OCI-LY7 (cell line): ENCODE measurements around the gene CCNL1. TPM values are rescaled to one million over a fixed set of nuclear protein-coding genes. Genes with fewer than 3 reads are reported as not detected.

ENCODE experiments used
- BruUV-seq: library from RNA; stranded (reverse); fragments of 400-500 nt; replicated peaks from 2 replicates; lab custom pipeline; 2021; lab: Mats Ljungman, UMichigan
- CTCF ChIA-PET: fragments of 300-600 bp; sonication (Branson Sonifier 250); formaldehyde crosslinking; loops from one replicate; lab custom pipeline; 2022; ENCODE audit warnings: antibody characterized with exemption; ENCODE audit not compliant: unreplicated experiment; lab: Charles Lee
- POLR2A ChIA-PET: fragments of 300-600 bp; sonication (Branson Sonifier 250); formaldehyde crosslinking; loops from one replicate; lab custom pipeline; 2022; ENCODE audit warnings: antibody characterized with exemption; lab: Charles Lee
- DNase-seq: peaks from one replicate; pipeline ENCODE4 v3.0.0-alpha.2; 2015; ENCODE audit warnings: low spot score
- H2AFZ ChIP-seq: fragments of 200-600 bp; sonication (generic), shearing (Covaris generic); 2 replicates; pipeline ENCODE4 v1.6.1; 2014; ENCODE audit warnings: mild to moderate bottlenecking, antibody characterized with exemption, low read length, moderate library complexity
- H3K27ac ChIP-seq: fragments of 200-600 bp; sonication (generic); 2 replicates; pipeline ENCODE4 v1.5.1; 2014; ENCODE audit warnings: mixed run types, low read depth, mild to moderate bottlenecking, moderate library complexity, low read length, inconsistent platforms; ENCODE audit not compliant: poor library complexity, severe bottlenecking
- H3K36me3 ChIP-seq: fragments of 200-600 bp; sonication (generic); 2 replicates; pipeline ENCODE4 v1.6.1; 2014; ENCODE audit warnings: mild to moderate bottlenecking, antibody characterized with exemption, low read length, moderate library complexity, mixed read lengths; ENCODE audit not compliant: insufficient read depth
- H3K4me1 ChIP-seq: fragments of 200-600 bp; sonication (generic); 2 replicates; pipeline ENCODE4 v1.5.1; 2014; ENCODE audit warnings: mild to moderate bottlenecking, low read length; ENCODE audit not compliant: insufficient read depth, poor library complexity, severe bottlenecking
- H3K4me2 ChIP-seq: fragments of 200-600 bp; sonication (generic); 2 replicates; pipeline ENCODE4 v1.6.1; 2014; ENCODE audit warnings: mild to moderate bottlenecking, low read length
- H3K4me3 ChIP-seq: fragments of 200-600 bp; sonication (generic); 2 replicates; pipeline ENCODE4 v1.5.1; 2014; ENCODE audit warnings: mild to moderate bottlenecking, low read depth, low read length; ENCODE audit not compliant: poor library complexity, severe bottlenecking
- H3K79me2 ChIP-seq: fragments of 200-600 bp; sonication (generic); 2 replicates; pipeline ENCODE4 v1.6.1; 2016; ENCODE audit warnings: low read depth, mild to moderate bottlenecking, low read length, moderate library complexity, mixed read lengths; ENCODE audit not compliant: insufficient read depth
- H3K9me2 ChIP-seq: fragments of 200-600 bp; sonication (generic); 2 replicates; pipeline ENCODE4 v1.6.1; 2016; ENCODE audit warnings: mild to moderate bottlenecking, low read length, mixed read lengths; ENCODE audit not compliant: insufficient read depth
- H3K9me3 ChIP-seq: fragments of 200-600 bp; sonication (generic); 2 replicates; pipeline ENCODE4 v1.6.1; 2014; ENCODE audit warnings: mild to moderate bottlenecking, mixed run types, low read length, mixed read lengths
- H4K20me1 ChIP-seq: fragments of 200-600 bp; sonication (generic); 2 replicates; pipeline ENCODE4 v1.6.1; 2014; ENCODE audit warnings: mild to moderate bottlenecking, antibody characterized with exemption, low read length, moderate library complexity, mixed read lengths; ENCODE audit not compliant: insufficient read depth
- CTCF ChIP-seq: fragments of 200-600 bp; sonication (generic); conservative IDR thresholded peaks from 2 replicates; pipeline ENCODE4 v1.5.1; 2014; ENCODE audit warnings: mild to moderate bottlenecking, antibody characterized with exemption, low read length, moderate library complexity, mixed read lengths
- EZH2phosphoT487 ChIP-seq: fragments of 200-600 bp; sonication (generic); IDR thresholded peaks from 2 replicates; pipeline ENCODE4 v1.6.1; 2018; ENCODE audit warnings: low read depth, borderline replicate concordance, mild to moderate bottlenecking, mixed run types, antibody characterized with exemption, low read length, moderate library complexity, mixed read lengths
- intact Hi-C: fragments of 100-400 bp; cut with micrococcal nuclease; formaldehyde crosslinking; loops from one replicate; pipeline ENCODE4 v1.10.0; 2022; ENCODE audit not compliant: unreplicated experiment
- total RNA-seq, 2 experiments: library from RNA; depleted of rRNA in 1 of 2; stranded (reverse); fragments of >200 nt in 1 of 2; shearing (Covaris generic) in 1 of 2; gene quantifications; 2 replicates each; pipeline ENCODE4 v1.2.3, GENCODE V29; 2014 to 2022

CCNL1 gene
- total RNA-seq, 2 experiments from 2014 or later, result 158 to 280 TPM

GRCh38 chr3:157188391-157188790 lies 28.4 kb upstream of the CCNL1 start:
- DNase-seq, result no peak
- H3K9me3 ChIP-seq, result peaks cover 9% of the 10 kb centered on the region
- no peak overlapping the region for H3K27ac ChIP-seq
- no peaks in the 10 kb centered on the region; the same call in 1 of the 2 replicates for H3K36me3 ChIP-seq
- no TSS peak for BruUV-seq
- no peak overlapping the region for H3K4me2 ChIP-seq
- ChIA-PET CTCF (no interaction called here), POLR2A (interaction anchor here (1.3 kb wide), 1 partner anchor 41 kb away, joined by 3 read pairs; no protein-coding TSS in a partner anchor)
- H3K9me2 ChIP-seq, result no peaks in the 10 kb centered on the region
- H3K4me1 ChIP-seq, result no peaks in the 10 kb centered on the region
- no peaks in the 10 kb centered on the region for H4K20me1 ChIP-seq
- no peaks in the 10 kb centered on the region for H3K79me2 ChIP-seq
- H3K4me3 ChIP-seq, result no peak overlapping the region
- no peak overlapping the region for H2AFZ ChIP-seq
- TF ChIP-seq CTCF (no peak), EZH2phosphoT487 (no peak)
- intact Hi-C loops, result no loop called here

- H3K9me2 ChIP-seq, result no peaks in the 10 kb centered on the region
- intact Hi-C loops, result no loop called here
- ChIA-PET CTCF (no interaction called here), POLR2A (no interaction called here)
- BruUV-seq, result no TSS peak
- no peak overlapping the region for H3K4me2 ChIP-seq
- no peak overlapping the region for H2AFZ ChIP-seq
- H3K4me3 ChIP-seq, result no peak overlapping the region
- H4K20me1 ChIP-seq, result no peaks in the 10 kb centered on the region
- H3K4me1 ChIP-seq, result no peaks in the 10 kb centered on the region
- peaks cover 3% of the 10 kb centered on the region; the same call in 1 of the 2 replicates for H3K36me3 ChIP-seq
- no peak for DNase-seq
- peaks cover 9% of the 10 kb centered on the region; the same call in 1 of the 2 replicates for H3K9me3 ChIP-seq
- TF ChIP-seq EZH2phosphoT487, result no peak
- no peak for TF ChIP-seq CTCF
- no peaks in the 10 kb centered on the region for H3K79me2 ChIP-seq
- no peak overlapping the region for H3K27ac ChIP-seq
Observed at GRCh38 chr3:157182879-157183278, 22.9 kb upstream of the CCNL1 start.

- Histone ChIP-seq H3K79me2 (peaks cover 22% of the 10 kb centered on the region; the same call in 1 of the 2 replicates), H3K27ac (no peak overlapping the region), H3K36me3 (peaks cover 12% of the 10 kb centered on the region; the same call in 1 of the 2 replicates), H3K4me1 (peaks cover 7% of the 10 kb centered on the region), H3K9me2 (no peaks in the 10 kb centered on the region), H2AFZ (no peak overlapping the region), H3K4me2 (no peak overlapping the region), H3K9me3 (peaks cover 8% of the 10 kb centered on the region; the same call in 1 of the 2 replicates), H3K4me3 (no peak overlapping the region), H4K20me1 (no peaks in the 10 kb centered on the region)
- DNase-seq, result no peak
- intact Hi-C loops, result no loop called here
- no peak for TF ChIP-seq EZH2phosphoT487
- TF ChIP-seq CTCF, result no peak
- BruUV-seq, result no TSS peak
- CTCF ChIA-PET, result no interaction called here
- POLR2A ChIA-PET, result interaction anchor here (0.5 kb wide), 1 partner anchor 700 kb away, joined by 4 read pairs; no protein-coding TSS in a partner anchor
Observed at GRCh38 chr3:157180262-157180661, 20.3 kb upstream of the CCNL1 start.
